Middle frontal gyrus (tissue), 1 donor: Measurements from ENCODE around the gene PLAA.

Experiments used
- DNase-seq: peaks from one replicate; pipeline ENCODE4 v3.0.0-alpha.2; 2015; ENCODE audit warnings: low spot score; ENCODE audit errors: extremely low spot score

Gene PLAA

DNA sequence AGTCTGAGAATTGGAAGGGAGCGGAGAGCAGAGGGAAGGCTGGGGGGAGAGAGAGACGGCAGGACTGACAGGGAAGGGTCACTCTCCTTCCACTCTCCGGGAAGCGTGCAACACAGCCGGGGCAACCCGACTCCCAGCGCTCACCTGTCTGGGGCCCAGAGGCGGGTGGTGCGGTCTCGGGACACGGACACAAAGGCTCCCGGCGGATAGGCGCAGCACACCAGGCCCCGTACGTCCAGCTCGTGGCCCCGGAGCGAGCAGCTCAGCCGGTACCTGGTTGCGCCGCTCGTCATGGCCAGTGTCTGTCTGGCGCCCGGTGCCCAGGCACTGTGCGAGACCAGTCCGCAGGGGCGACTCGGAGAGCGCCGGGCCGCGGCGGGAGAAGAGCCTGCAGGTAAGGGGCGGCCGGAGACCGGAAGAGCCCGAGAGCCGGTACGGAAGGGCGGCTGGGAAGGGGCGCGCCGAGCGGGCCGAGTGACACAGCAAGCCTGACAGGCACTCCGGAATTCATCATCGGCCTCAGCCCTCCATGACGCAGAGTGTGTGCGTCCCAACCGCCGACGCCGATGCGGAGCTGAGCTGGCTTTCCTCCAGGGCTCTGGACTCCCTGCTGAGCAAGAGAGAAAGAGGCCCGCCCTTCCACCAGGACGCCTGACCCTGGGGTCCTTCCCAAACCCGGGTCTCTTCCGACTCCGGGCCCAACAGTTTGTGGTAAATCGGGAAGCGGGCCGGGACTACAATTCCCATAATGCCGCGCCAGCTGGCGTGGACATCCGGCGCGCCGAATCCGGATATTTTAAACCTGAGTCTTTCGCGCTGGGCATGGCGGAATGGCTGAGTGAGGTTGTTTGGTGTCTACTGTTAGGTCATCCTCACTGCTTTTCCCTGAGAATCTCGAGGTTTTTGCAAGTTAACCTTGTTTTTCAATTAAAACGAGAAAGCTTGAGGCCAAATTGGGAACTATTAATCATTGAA is at the start of gene PLAA:
TSS of gene PLAA (minus strand) at position 490 of the 975 bp plus-strand sequence. CDS start at position 293, 197 bp downstream.
- DNase-seq = peak; percentile 76

DNA sequence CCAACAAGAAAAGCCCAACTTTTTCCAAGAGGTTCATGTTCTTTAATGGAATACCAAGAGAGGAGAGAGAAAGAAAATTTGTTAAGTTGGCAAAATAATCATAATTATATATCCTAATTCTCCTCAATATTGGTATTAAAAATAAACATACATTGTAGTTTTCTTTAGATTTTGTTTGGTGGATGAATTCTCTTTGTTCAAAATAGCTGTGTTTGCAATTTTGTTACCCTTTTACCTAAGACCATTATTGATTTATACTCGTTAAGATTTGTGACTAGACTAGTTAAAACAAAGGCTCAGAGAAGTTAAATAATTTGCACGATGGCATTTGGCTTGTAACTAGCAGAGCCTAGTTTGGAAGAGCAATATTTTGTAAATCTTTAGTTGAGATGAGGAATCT is 48.8 kb upstream of the PLAA start:
- no peak for DNase-seq

DNA sequence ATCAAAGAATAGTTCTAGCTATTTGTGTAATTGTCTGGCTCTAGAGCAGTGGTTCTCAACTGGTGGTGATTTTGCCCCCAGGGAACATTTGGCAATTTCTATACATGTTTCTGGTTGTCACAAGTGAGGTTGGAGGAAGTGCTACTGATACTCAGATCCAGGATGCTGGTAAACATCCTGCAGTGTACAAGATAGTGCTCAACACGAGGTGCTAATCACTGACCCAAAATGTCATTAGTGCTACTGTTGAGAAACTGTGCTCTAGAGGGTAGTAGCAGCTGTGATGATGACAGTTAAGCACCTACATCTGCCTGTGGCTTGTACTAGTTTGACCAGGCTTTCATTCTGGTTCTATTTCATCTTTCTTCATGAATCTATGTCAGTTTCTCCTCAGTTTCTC is 36.3 kb upstream of the PLAA start:
- no peak for DNase-seq

DNA sequence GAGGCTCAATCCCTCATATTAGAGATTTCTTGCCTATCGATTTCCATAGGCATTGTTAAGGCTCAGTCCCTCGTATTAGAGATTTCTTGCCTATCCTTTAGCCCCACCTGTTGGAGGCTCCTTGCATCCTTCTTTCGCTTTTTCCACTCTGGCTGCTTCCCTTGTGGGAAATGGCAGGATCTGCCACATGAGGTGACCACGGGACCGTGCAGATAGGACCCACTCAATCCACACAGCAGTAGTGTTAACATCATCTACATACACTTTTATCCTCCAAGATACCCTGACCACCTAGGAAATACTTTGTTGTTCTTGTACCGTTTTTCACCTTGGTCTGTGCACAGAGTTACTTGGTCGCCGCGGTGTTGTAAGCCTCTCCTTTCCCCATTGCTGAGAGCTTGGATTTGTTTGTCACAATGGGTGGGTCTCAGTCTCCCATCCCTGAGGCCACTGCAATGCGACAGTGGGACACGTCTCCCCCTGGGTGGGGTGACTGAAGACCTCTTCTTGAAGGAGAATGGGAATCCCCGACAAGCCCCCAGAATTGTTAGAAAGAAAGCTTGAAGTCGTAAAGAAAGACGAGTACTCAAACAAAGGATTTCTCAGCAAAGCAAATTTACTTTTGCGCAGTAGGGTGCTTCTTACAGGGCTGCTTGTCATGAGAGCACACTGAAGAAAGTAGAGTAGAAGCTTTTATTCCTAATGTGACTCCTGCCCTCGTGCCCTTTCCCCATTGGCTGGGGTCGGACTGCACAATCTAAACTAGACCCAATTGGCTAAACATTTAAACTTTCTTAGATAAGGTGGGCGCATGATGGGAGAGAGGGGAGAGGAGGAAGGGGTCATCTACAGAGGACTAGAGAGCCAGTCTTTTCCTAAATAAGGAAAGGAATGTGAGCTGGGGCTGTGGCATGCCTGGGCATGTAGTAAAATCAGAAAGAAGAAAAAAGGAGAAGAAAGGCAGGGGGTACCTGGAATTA is 29.0 kb upstream of the PLAA start:
- no peak for DNase-seq

DNA sequence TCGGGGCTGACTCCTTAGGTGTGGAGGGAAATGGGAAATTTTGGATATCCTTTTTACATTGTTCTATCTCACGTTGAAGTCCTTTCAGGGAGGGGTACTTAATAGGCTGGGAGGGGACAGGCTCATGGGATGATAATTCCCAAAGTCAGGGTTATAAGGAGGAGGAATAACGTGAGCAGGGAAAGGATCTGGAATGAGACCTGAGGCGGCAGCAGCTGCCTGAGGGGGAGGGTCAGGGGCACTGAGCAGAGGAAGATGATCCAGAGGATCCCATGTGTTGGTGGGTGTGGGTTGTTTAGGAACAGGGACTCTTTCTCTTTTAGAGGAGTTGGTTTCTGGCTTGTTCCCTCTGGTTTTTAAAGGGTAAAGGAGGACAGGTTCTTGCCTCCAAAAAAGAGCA is 27.9 kb upstream of the PLAA start:
- no peak for DNase-seq

DNA sequence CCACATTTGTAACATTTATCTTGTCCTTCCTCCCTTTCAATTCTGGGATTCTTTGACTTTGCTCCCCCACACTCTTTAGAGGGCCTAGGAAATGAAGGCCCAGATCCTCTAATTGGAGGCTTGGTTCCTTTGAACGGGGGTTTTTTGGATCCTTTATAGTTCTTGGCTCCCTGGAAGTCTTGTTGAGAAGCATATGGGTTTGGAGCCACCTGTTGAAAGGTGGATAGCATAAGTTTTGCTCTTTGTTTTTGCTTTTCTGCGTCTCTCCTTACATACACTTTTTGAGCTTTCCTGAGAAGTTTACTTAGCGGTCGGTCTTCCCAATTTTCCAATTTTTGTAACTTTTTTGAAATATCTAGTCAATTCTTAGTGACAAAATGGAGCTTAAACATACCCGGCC is 26.9 kb upstream of the PLAA start:
- DNase-seq = no peak

DNA sequence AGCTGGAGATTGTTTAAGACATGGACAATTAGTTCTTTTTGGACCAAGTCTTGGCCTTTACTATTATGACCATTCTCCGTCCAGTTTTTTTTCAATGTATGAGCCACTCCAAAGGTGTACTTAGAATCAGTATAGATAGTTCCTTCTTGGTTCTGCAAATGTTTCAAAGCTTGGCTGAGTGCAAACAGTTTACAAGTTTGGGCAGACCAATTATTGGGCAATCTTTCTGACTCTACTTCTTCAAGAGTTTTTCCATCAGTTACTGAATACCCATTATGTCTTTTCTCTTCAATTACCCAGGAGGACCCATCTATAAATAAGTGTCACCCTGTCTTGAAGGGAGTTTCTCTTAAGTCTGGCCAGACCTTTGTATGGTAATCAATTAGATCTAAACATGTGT is 24.7 kb upstream of the PLAA start:
- DNase-seq = no peak

DNA sequence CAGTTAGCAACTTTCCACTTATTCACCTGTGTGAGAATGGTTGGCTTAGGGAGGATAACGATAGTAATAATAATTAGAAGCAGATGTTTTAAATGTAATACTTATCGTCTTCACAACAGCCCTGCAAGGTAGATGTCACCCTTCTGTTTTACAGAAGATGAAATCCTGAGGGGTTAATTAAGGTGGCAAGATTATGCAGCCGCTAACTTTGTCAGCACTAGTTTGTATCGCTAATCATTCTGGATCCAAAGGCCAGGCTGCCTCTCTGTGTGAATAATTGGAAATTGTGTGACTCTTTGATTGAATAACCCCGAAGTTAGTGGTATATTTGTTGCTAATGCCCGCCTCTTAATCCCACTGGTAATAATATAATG is 9.8 kb upstream of the PLAA start:
- no peak for DNase-seq

DNA sequence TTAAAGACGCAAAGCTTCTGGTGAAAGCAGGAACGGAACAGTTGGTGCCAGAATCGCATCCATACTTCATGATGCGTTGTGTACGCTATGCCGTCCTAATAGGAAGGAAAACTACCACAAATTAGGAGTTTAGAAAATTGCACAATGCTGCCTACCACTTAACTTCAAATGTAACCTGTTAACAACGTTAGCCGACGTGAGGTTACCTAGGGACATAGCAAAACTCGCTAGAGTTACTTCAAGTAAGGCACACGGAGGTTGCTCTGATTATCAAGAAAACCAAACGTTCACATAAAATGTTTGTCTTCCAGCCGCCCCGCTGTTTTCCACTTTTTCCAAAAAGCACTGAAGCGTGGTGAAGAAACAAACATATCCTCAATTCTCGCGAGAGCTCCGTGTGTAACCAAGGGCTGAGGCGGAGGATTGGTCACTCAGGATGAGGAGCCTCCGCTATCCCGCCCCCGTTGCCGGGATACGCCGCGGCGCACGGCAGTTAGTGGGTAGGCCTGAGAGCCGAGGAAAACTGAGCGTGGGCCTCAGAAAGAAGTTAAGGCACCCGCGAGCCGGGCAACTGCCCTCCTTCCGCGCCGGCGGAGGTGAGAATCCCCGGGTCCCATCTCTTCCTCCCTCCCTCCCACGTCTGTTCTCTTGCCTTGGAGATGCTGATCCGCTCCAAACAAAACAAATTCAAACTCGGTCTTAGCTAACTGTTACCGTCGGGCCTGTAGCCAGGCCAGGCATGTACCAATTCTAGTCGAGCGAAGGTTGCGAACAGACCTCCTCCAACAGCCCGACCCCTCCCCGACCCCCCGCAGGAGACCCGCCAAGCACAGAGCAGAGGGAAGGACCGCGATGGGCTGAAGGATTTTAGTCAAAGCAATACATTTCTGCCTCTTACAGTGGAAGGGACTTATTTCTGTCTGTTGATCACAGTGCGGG is 9.1 kb upstream of the PLAA start, which contains the start of gene IFT74:
TSS of gene IFT74 (plus strand) at position 492 of the 939 bp plus-strand sequence. CDS start 5,556 bp downstream, outside the sequence.
- DNase-seq = peak; percentile 99

DNA sequence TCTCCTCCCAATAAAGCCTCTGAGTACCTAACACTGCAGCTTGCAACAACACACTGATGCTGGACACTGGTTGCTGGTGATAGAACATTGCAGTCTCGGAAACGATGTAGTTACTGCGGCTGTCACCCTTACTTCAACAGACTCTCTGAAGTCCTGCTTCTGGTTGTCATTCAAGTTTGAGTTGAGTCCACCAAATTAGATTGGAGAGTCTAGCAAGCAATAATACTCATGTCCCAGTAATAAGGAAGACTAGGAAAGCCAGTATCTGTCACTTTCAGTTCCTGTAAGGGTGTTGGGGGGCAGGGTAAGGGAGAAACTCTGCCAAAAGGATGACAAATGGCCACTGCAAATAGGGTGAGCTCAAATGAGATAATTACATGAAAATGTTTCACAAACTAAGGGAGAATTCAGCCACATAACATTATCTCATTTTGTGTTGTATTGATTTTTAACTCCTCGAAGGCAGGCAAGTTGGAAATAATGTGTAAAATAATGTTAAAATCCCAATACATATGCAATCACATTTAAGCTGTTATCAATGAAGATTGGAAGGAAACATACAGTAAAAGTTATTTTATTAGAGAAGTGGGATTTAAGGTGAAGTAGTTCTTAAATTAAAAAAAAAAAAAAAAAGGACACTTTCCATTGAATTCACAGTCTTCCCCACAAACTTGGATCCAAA is 8.3 kb upstream of the PLAA start:
- no peak for DNase-seq

DNA sequence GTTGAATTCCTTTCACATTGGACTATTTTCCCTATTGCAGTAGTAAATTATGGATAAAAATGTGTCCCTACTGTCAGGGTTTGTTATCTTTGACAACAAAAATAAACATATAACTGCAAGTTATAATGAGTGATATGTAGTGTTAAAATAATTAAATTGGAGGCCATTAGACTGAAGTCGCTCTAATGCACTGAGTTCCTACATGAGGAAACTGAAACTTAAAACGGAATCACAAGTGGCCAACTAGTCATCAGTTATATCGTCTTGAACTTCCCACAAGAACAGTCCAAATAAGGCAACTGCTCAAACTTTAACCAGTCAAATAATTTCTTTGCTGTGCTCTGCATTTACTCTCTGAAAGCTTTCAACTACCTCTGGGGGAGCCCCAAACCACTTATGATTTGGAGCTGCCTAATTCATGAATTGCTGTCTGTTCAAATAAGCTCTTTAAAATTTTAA is 7.0 kb upstream of the PLAA start:
- DNase-seq = no peak

DNA sequence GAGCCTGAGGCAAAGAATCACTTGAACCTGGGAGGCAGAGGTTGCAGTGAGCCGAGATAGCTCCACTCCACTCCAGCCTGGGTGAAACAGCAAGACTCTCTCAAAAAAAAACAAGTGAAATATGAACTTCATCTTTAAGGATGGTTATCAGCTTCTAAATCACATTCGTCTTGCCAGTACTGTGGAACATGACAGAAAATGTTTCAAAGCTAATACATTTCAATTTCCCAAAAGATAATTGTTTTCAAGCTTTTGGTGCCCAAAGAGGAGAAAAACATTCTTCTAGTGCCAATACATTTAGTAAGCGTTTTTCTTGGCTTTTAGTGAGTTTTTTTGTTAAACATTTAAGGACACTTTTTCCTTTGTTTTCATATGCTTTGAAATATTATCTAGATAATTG is 4.8 kb upstream of the PLAA start:
- no peak for DNase-seq

DNA sequence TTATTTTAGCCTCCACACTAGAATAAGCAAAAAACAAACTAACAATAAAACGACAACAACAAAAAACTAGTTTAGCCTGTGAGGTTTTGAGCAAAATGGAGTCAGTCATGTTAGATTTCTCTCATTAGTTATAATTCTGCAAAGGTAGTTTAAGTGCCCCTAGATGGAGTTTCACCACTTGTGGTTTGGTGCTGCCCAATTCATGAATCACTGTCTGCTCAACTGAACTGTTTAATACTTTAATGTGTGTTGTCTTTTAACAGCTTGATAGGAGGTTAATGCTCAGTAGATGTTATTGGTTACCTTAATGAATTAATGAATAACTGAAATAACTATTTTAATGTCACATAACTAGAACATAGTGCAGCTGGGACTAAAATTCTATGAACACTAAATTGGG is 3.5 kb upstream of the PLAA start:
- DNase-seq = no peak

DNA sequence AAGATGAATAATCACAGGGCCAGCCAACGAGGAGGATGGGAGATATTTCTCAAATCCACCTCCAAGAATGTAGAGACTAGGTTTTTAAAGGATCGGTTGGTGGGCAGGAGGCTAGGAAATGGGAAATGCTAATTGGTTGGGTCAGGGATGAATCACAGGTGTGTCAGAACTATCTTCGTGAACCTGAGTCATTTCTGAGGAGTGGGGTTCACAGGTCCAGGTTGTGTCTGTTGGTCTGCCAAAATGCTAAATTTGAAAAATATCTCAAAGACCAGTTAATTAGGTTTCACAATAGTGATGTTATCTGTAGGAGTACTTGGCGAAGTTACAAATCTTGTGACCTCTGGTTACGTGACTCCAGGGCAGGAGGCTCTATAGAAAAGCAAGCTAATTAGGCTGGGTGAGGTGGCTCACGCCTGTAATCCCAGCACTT is 2.6 kb upstream of the PLAA start:
- no peak for DNase-seq

DNA sequence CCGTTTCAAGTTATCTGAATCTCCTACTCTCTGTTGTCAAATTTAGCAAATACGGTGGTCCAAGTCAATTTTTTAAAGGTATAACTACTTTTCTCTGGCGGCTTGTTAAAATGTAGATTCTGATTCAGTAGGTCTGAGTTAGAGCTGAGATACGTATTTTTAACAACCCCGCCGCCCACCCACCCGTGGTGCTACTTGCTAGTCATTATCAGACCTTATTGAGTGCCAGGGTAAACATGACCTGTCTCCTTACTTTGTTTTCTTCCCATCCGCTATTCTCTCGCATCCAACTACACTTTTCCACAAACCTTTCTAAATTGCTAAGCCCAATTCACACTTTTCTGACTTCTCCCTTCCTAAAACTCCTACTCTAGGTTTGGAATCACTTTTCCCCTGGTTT is 694 bp upstream of the PLAA start:
- no peak for DNase-seq

DNA sequence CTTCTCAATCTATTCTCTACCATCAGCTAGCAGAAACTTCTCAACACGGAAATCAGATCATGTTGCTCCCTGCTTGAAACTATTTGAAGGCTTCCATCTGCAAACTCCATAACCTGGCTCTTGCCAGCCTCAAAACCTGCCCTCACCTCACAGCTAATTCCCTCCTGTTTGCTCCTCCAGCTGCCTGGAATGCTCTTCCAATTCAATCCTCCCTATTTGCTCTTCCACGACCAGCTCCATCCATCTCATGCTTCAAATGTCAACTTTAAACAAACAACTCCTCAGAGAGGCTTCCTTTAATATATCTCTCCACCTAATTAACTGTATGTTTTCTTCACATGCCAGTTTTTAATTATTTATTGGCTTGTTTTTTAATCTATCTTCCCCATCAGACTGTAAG is 1.5 kb downstream of the PLAA start:
- DNase-seq = no peak

DNA sequence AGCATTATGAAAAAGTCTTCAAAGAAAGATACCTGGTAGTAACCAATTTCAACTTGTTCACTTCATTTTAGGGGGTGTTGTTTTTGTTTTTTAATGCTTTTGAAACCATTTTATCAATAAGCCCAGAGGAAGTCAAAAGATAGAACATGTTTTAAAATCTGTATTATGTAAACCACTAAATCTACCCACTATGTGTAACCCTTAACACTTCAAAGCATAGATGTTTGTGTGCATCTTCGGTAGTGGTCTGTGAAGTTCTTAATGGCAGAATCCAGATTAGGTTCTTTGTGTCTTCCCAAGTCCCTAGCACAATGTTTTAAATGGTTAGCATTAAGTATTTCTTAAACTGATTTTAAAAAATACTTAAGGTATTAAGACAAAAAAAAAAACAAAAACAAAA is 6.3 kb downstream of the PLAA start:
- no peak for DNase-seq

DNA sequence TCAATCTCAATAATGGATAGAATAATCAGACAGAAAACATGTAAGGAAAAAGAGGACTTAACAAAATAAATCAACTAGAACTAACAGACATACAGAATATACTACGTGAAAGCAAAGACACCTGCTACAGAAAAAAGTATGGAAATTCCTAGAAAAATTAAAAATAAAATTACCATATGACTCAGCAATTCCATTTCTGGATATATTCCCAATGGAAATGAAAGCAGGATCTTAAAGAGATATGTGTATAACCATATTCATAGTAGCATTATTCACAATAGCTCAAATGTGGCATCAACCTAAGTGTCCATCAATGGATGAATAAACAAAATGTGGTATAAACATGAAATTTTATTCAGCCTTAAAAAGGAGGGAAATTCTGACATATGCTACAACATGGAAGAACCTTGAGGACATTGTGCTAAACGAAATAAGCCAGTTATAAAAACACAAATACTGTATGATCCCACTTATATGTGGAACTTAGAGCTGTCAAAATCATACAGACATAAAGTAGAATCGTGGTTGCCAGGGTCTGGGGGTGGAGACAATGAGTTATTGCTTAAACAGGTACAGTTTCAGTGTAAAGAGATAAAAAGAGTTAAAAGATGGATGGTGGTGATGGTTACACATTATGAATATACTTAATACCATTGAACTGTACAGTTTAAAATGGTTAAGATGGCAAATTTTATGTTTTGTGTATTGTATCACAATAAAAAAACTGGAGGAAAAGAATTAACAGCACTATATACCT is 6.9 kb downstream of the PLAA start:
- no peak for DNase-seq

DNA sequence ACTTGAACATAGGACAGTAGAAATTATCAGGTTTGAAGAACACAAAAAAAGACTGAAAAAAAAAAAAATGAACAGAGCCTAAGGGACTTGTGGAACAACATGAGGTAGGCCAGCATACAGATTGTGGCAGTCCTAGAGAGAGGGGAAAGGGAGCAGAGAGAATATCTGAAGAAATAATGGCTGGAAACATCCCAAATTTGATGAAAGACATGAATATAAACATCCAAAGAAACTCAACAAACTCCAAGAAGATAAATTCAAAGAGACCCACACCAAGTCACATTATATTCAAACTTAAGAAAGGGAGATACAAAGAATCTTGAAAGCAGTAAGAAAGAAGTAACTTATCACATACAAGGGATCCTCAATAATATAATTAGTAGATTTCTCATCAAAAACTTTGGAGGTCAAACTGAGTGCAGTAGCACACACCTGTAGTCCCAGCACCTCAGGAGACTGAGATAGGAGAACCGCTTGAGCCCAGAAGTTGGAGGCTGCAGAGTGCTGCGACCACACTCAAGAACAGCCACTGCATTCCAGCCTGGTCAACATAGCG is 9.1 kb downstream of the PLAA start:
- no peak for DNase-seq
